HepG2 (cell line): ENCODE results near the gene PIP5KL1. TPM values are rescaled to one million over a fixed set of nuclear protein-coding genes. Genes with fewer than 3 reads are reported as not detected.
A peak's percentile ranks its signal among the peaks of the same experiment; 100 is the strongest.

ENCODE experiments used
- ATF3 ChIP-seq: sonication (generic); formaldehyde crosslinking; IDR thresholded peaks from 2 replicates; pipeline ENCODE4 v1.4.0; 2020; ENCODE audit warnings: missing genetic modification reagents
- DNMT1 ChIP-seq: sonication (generic); formaldehyde crosslinking; IDR thresholded peaks from 2 replicates; pipeline ENCODE4 v1.5.1; 2020; ENCODE audit warnings: mild to moderate bottlenecking, missing genetic modification reagents
- KAT7 ChIP-seq: IDR thresholded peaks from 2 replicates; pipeline ENCODE4 v1.6.1; 2018; ENCODE audit warnings: borderline replicate concordance, missing compliant biosample characterization
- MTA3 ChIP-seq: sonication (generic); formaldehyde crosslinking; IDR thresholded peaks from 2 replicates; pipeline ENCODE4 v1.4.0; 2020; ENCODE audit warnings: missing genetic modification reagents
- MTF1 ChIP-seq: sonication (generic); formaldehyde crosslinking; IDR thresholded peaks from 2 replicates; pipeline ENCODE4 v1.5.0; 2020; ENCODE audit warnings: missing genetic modification reagents
- NFYB ChIP-seq: sonication (generic); formaldehyde crosslinking; IDR thresholded peaks from 2 replicates; pipeline ENCODE4 v1.4.0; 2020; ENCODE audit warnings: missing genetic modification reagents
- SAP130 ChIP-seq: IDR thresholded peaks from 2 replicates; pipeline ENCODE4 v1.6.1; 2016; ENCODE audit warnings: low read depth
- SIX1 ChIP-seq: sonication (generic); formaldehyde crosslinking; IDR thresholded peaks from 2 replicates; pipeline ENCODE4 v1.4.0; 2020; ENCODE audit warnings: missing genetic modification reagents, borderline replicate concordance
- SKI ChIP-seq: fragments of 450-650 bp; IDR thresholded peaks from one replicate; pipeline ENCODE4 v1.6.1; 2018; ENCODE audit warnings: mild to moderate bottlenecking; ENCODE audit not compliant: partially characterized antibody
- ZNF12 ChIP-seq: sonication (generic); formaldehyde crosslinking; IDR thresholded peaks from 2 replicates; pipeline ENCODE4 v1.5.0; 2020; ENCODE audit warnings: missing genetic modification reagents
- ZNF317 ChIP-seq: sonication (generic); formaldehyde crosslinking; IDR thresholded peaks from 2 replicates; pipeline ENCODE4 v1.5.0; 2020; ENCODE audit warnings: mild to moderate bottlenecking, missing genetic modification reagents
- ZNF431 ChIP-seq: sonication (generic); formaldehyde crosslinking; IDR thresholded peaks from 2 replicates; pipeline ENCODE4 v1.9.0; 2022; ENCODE audit warnings: missing genetic modification reagents, low read depth, mild to moderate bottlenecking, borderline replicate concordance
- ZNF552 ChIP-seq: sonication (generic); formaldehyde crosslinking; IDR thresholded peaks from 2 replicates; pipeline ENCODE4 v1.9.0; 2022; ENCODE audit warnings: missing genetic modification reagents, mild to moderate bottlenecking, borderline replicate concordance
- ZNF746 ChIP-seq: sonication (generic); formaldehyde crosslinking; IDR thresholded peaks from 2 replicates; pipeline ENCODE4 v1.8.0; 2022; ENCODE audit warnings: mild to moderate bottlenecking, missing genetic modification reagents
- ZNF761 ChIP-seq: sonication (generic); formaldehyde crosslinking; conservative IDR thresholded peaks from 2 replicates; pipeline ENCODE4 v1.4.0; 2020; ENCODE audit warnings: mild to moderate bottlenecking, missing genetic modification reagents
- ZNF773 ChIP-seq: sonication (generic); formaldehyde crosslinking; IDR thresholded peaks from 2 replicates; pipeline ENCODE4 v1.4.0; 2020; ENCODE audit warnings: missing genetic modification reagents, borderline replicate concordance
- ZNF776 ChIP-seq: sonication (generic); formaldehyde crosslinking; IDR thresholded peaks from 2 replicates; pipeline ENCODE4 v1.4.0; 2020; ENCODE audit warnings: mild to moderate bottlenecking, missing genetic modification reagents
- ZNF839 ChIP-seq: sonication (generic); formaldehyde crosslinking; IDR thresholded peaks from 2 replicates; pipeline ENCODE4 v1.4.0; 2020; ENCODE audit warnings: missing genetic modification reagents, mild to moderate bottlenecking, borderline replicate concordance
- ZSCAN20 ChIP-seq: sonication (generic); formaldehyde crosslinking; IDR thresholded peaks from 2 replicates; pipeline ENCODE4 v1.4.0; 2020; ENCODE audit warnings: missing genetic modification reagents, mild to moderate bottlenecking, borderline replicate concordance
- ZSCAN21 ChIP-seq: sonication (generic); formaldehyde crosslinking; IDR thresholded peaks from 2 replicates; pipeline ENCODE4 v1.8.0; 2022; ENCODE audit warnings: mild to moderate bottlenecking, missing genetic modification reagents, moderate library complexity, borderline replicate concordance
- polyA plus RNA-seq, 8 experiments: library from polyadenylated mRNA; depleted of rRNA in 3 of 8; stranded (reverse) in 7 of 8; unstranded in 1 of 8; fragments of >200 nt; fragmentation: Illumina TruSeq in 4 of 8; extraction: Trizol in 4 of 8; gene quantifications; 2 replicates each; pipeline versions ENCODE4 v1.2.1 to v1.2.3, GENCODE V29; 2011 to 2016; ENCODE audit warnings: low read depth in 4 of 8, missing spikeins in 1 of 8, mixed read lengths in 1 of 8; ENCODE audit not compliant: insufficient read depth in 1 of 8
- total RNA-seq, 5 experiments: library from RNA; depleted of rRNA; stranded (reverse); fragments of >200 nt; fragmentation: Illumina TruSeq; extraction: Trizol; gene quantifications; 2 replicates each; pipeline ENCODE4 v1.2.3, GENCODE V29; 2016; ENCODE audit warnings: low read depth in 1 of 5
- TF ChIP-seq, protein P1 (sequence below): IDR thresholded peaks from 2 replicates; pipeline ENCODE4 v1.6.1; 2016; ENCODE audit warnings: missing compliant biosample characterization, missing genetic modification reagents, borderline replicate concordance
- TF ChIP-seq, protein P2 (sequence below): sonication (generic); formaldehyde crosslinking; IDR thresholded peaks from 2 replicates; pipeline ENCODE4 v1.4.0; 2020; ENCODE audit warnings: missing genetic modification reagents
- TF ChIP-seq, protein P3 (sequence below): sonication (generic); formaldehyde crosslinking; IDR thresholded peaks from 2 replicates; pipeline ENCODE4; 2020; ENCODE audit warnings: missing genetic modification reagents, mild to moderate bottlenecking, borderline replicate concordance

Gene PIP5KL1
- total and polyA plus RNA-seq, 2 of the 13 experiments (the other 11 are each of a cell fraction or from before 2014, with no cell fraction given) = 0.20 to 0.49 TPM

GRCh38 chr9:127915801-127916719 is 14.5 kb downstream of the PIP5KL1 start (continued):
- TF ChIP-seq ZNF552 (CRISPR knock-in tag) = no peak
- TF ChIP-seq ZSCAN20 (CRISPR knock-in tag) = no peak
- TF ChIP-seq MTA3 (CRISPR knock-in tag) = no peak
- TF ChIP-seq SKI = no peak
- TF ChIP-seq, protein P1, sequence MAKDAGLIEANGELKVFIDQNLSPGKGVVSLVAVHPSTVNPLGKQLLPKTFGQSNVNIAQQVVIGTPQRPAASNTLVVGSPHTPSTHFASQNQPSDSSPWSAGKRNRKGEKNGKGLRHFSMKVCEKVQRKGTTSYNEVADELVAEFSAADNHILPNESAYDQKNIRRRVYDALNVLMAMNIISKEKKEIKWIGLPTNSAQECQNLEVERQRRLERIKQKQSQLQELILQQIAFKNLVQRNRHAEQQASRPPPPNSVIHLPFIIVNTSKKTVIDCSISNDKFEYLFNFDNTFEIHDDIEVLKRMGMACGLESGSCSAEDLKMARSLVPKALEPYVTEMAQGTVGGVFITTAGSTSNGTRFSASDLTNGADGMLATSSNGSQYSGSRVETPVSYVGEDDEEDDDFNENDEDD (CRISPR knock-in tag) = no peak; the same call in 1 of the 2 replicates
- TF ChIP-seq ZNF746 = no peak
- TF ChIP-seq MTF1 = no peak
- no peak for TF ChIP-seq ZSCAN21
- no peak for TF ChIP-seq ZNF431 (CRISPR knock-in tag)
- TF ChIP-seq ZNF773 (CRISPR knock-in tag) = no peak
- TF ChIP-seq KAT7 (CRISPR knock-in tag) = peak; percentile 47; the same call in 1 of the 2 replicates
- TF ChIP-seq ZNF12 (CRISPR knock-in tag) = no peak
- TF ChIP-seq, protein P2, sequence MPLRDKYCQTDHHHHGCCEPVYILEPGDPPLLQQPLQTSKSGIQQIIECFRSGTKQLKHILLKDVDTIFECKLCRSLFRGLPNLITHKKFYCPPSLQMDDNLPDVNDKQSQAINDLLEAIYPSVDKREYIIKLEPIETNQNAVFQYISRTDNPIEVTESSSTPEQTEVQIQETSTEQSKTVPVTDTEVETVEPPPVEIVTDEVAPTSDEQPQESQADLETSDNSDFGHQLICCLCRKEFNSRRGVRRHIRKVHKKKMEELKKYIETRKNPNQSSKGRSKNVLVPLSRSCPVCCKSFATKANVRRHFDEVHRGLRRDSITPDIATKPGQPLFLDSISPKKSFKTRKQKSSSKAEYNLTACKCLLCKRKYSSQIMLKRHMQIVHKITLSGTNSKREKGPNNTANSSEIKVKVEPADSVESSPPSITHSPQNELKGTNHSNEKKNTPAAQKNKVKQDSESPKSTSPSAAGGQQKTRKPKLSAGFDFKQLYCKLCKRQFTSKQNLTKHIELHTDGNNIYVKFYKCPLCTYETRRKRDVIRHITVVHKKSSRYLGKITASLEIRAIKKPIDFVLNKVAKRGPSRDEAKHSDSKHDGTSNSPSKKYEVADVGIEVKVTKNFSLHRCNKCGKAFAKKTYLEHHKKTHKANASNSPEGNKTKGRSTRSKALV (CRISPR knock-in tag) = no peak
- TF ChIP-seq ZNF317 = peak; percentile 40; the same call in 1 of the 2 replicates
- no peak for TF ChIP-seq SIX1 (CRISPR knock-in tag)
- peak; percentile 14; the same call in 1 of the 2 replicates for TF ChIP-seq SAP130 (CRISPR knock-in tag)
- TF ChIP-seq, protein P3, sequence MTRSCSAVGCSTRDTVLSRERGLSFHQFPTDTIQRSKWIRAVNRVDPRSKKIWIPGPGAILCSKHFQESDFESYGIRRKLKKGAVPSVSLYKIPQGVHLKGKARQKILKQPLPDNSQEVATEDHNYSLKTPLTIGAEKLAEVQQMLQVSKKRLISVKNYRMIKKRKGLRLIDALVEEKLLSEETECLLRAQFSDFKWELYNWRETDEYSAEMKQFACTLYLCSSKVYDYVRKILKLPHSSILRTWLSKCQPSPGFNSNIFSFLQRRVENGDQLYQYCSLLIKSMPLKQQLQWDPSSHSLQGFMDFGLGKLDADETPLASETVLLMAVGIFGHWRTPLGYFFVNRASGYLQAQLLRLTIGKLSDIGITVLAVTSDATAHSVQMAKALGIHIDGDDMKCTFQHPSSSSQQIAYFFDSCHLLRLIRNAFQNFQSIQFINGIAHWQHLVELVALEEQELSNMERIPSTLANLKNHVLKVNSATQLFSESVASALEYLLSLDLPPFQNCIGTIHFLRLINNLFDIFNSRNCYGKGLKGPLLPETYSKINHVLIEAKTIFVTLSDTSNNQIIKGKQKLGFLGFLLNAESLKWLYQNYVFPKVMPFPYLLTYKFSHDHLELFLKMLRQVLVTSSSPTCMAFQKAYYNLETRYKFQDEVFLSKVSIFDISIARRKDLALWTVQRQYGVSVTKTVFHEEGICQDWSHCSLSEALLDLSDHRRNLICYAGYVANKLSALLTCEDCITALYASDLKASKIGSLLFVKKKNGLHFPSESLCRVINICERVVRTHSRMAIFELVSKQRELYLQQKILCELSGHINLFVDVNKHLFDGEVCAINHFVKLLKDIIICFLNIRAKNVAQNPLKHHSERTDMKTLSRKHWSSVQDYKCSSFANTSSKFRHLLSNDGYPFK = no peak
- TF ChIP-seq ZNF776 (CRISPR knock-in tag) = peak; percentile 66; the same call in 1 of the 2 replicates
- TF ChIP-seq ZNF839 (CRISPR knock-in tag) = no peak
- TF ChIP-seq NFYB (CRISPR knock-in tag) = no peak
- TF ChIP-seq ATF3 (CRISPR knock-in tag) = no peak
- no peak for TF ChIP-seq ZNF761 (CRISPR knock-in tag)
- TF ChIP-seq DNMT1 (CRISPR knock-in tag) = no peak
